ENCODE measurements around the gene UBE2QL1.

Gene UBE2QL1

GRCh38 chr5:6455571-6456200, 7.0 kb downstream of the UBE2QL1 start:
- Mint-ChIP-seq H3K9me3 (no peaks in the 10 kb centered on the region), H3K36me3 (ENCODE audit: low read depth) (no peaks in the 10 kb centered on the region), H3K4me1 (ENCODE audit: low read depth) (no peaks in the 10 kb centered on the region), H3K27ac (no peak overlapping the region), H3K4me3 (no peak overlapping the region), H3K27me3 (ENCODE audit: low read depth) (peaks cover 42% of the 10 kb centered on the region)

- no peak overlapping the region for H3K4me3 Mint-ChIP-seq
- no peaks in the 10 kb centered on the region for H3K9me3 Mint-ChIP-seq
- peaks cover 30% of the 10 kb centered on the region for H3K27me3 Mint-ChIP-seq (ENCODE audit: low read depth)
- H3K4me1 Mint-ChIP-seq (ENCODE audit: low read depth) = no peaks in the 10 kb centered on the region
- H3K27ac Mint-ChIP-seq = no peak overlapping the region
- no peaks in the 10 kb centered on the region for H3K36me3 Mint-ChIP-seq (ENCODE audit: low read depth)
Observed at GRCh38 chr5:6456766-6457370, 8.2 kb downstream of the UBE2QL1 start.

DNA sequence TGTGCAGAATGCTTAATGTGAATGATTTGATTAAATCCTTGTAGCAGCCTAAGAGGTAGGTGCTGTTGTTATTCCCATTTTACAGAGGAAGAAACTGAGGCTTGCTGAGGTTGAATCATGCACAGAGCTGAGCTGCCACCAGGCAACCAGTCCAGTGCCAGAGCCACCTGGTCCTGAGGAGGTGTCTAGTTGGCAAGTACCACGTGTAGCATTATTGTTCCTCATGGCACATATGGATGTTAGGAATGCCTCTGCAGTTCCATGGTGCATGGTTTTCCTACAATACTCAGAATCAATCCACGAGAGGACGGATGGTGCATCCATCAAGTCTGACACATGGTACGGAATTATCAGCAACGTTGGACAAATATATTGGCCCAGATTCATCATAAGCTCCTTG, 8.9 kb downstream of the UBE2QL1 start:
- H3K4me3 Mint-ChIP-seq = no peak overlapping the region
- no peaks in the 10 kb centered on the region for H3K9me3 Mint-ChIP-seq
- no peak overlapping the region for H3K27ac Mint-ChIP-seq
- H3K27me3 Mint-ChIP-seq (ENCODE audit: low read depth) = peaks cover 25% of the 10 kb centered on the region
- no peaks in the 10 kb centered on the region for H3K36me3 Mint-ChIP-seq (ENCODE audit: low read depth)
- no peaks in the 10 kb centered on the region for H3K4me1 Mint-ChIP-seq (ENCODE audit: low read depth)

DNA sequence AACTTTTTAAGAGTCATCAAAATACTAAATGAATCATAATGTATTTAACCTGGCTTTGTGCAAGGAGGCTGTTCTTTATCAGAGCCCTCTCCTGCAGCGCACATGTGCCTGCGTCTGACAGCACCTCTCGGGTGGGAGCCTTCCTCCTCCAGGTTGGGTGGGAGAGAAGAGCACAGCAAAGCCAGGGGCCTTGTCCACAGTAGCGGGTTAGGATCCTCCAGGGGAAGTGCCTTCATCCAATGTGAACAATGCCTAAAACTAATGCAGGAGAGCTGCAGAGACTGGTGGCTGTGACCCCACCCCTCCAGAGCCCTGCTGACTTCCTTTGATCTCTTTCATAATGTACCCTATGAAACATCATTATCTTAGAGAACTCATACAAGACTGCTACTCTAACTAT, 10.2 kb downstream of the UBE2QL1 start:
- Mint-ChIP-seq H3K27ac (no peak overlapping the region), H3K27me3 (ENCODE audit: low read depth) (peaks cover 22% of the 10 kb centered on the region)

DNA sequence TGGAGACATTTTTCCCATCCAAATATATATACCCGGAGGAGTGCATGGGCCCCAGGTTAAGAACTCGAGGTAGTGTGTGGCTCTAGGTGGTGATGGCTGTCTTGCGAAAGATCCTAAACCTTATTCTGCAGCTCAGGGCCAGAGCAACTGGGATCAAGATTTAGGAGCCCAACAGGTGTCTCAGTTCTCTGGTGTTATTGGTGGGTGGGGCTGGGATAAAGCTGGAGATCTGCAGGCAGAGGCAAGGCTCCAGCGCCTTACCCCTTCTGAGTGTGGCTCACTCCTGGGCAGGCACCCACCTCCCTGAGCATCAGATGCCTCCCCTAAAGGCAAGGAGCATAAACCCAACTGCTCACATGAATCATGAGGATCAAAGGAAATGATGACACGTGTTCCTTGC, 11.2 kb downstream of the UBE2QL1 start:
- Mint-ChIP-seq H3K27ac (no peak overlapping the region), H3K4me3 (no peak overlapping the region), H3K27me3 (ENCODE audit: low read depth) (peaks cover 27% of the 10 kb centered on the region), H3K9me3 (no peaks in the 10 kb centered on the region), H3K4me1 (ENCODE audit: low read depth) (no peaks in the 10 kb centered on the region), H3K36me3 (ENCODE audit: low read depth) (no peaks in the 10 kb centered on the region)

More for the DNA sequence above, 10.2 kb downstream of the UBE2QL1 start:
- H3K36me3 Mint-ChIP-seq (ENCODE audit: low read depth) = no peaks in the 10 kb centered on the region
- H3K4me3 Mint-ChIP-seq = no peak overlapping the region
- no peaks in the 10 kb centered on the region for H3K9me3 Mint-ChIP-seq
- H3K4me1 Mint-ChIP-seq (ENCODE audit: low read depth) = no peaks in the 10 kb centered on the region

- Mint-ChIP-seq H3K4me3 (no peak overlapping the region), H3K9me3 (no peaks in the 10 kb centered on the region), H3K27me3 (ENCODE audit: low read depth) (peaks cover 24% of the 10 kb centered on the region), H3K36me3 (ENCODE audit: low read depth) (no peaks in the 10 kb centered on the region), H3K4me1 (ENCODE audit: low read depth) (no peaks in the 10 kb centered on the region), H3K27ac (no peak overlapping the region)
Observed at GRCh38 chr5:6461006-6461405, 12.3 kb downstream of the UBE2QL1 start.

DNA sequence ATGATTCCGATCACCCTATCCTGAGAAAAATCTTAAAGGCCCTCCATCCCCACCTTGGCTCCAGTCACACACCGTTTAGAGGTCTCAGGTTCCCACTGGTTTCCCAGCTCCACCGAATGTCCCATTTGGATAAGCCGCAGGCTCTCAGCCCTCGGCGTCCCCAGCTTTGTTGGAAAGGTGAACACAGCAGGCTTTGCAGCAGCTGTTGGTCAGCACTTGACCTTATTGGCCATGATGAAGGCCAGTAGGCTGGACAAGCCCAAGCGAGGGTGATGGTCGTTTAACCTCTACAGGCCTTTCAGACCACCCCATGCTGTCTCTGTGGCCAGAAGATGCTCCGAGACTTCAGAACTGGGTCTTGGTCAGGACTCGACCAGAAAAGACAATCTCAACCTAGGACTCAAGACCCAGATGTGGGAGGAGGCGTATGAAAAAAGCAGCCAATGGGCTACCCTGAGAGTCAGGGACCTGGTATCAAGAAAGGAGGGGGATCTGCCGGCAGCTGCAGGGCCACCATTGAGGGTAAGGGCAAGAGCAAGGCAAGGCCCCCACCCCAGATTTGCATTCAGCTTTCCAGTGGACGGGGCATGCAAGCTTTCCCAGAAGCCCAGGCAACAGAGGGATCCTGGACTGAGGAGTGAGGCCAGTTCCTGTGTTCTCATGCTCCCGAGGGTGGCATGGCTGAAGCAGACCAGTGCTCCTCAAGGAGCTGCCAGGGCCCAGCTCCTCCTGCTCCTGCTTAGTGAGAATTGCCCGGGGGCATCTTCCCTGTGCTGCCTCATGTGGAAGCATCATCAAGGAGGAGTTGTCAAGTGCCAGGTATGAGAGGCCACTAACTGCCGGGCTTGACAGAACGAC, 13.4 kb downstream of the UBE2QL1 start:
- no peak overlapping the region for H3K4me3 Mint-ChIP-seq
- H3K9me3 Mint-ChIP-seq = no peaks in the 10 kb centered on the region
- no peaks in the 10 kb centered on the region for H3K36me3 Mint-ChIP-seq (ENCODE audit: low read depth)
- peaks cover 17% of the 10 kb centered on the region for H3K27me3 Mint-ChIP-seq (ENCODE audit: low read depth)
- no peak overlapping the region for H3K27ac Mint-ChIP-seq
- H3K4me1 Mint-ChIP-seq (ENCODE audit: low read depth) = no peaks in the 10 kb centered on the region

DNA sequence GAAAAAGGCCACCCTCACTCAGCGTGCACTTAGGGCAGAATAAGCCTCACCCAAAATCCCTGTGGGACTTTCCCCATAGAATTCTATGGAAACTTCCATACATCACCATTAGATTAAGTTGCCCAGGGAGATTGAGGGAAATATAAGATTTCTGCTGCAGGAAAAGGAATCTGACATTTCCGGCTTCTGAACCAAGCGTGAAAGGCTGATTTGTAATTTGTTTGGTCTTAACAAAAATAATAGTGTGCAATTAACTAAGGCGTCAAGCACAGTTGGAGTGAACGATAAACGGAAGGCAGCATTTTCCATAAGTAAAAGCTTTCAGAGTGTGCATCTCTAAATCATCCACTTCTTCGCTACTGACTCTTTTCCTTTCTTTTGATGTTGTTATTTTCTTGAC, 14.0 kb downstream of the UBE2QL1 start:
- H3K9me3 Mint-ChIP-seq = no peaks in the 10 kb centered on the region
- no peaks in the 10 kb centered on the region for H3K4me1 Mint-ChIP-seq (ENCODE audit: low read depth)
- peaks cover 11% of the 10 kb centered on the region for H3K27me3 Mint-ChIP-seq (ENCODE audit: low read depth)
- no peak overlapping the region for H3K27ac Mint-ChIP-seq
- no peaks in the 10 kb centered on the region for H3K36me3 Mint-ChIP-seq (ENCODE audit: low read depth)
- no peak overlapping the region for H3K4me3 Mint-ChIP-seq

DNA sequence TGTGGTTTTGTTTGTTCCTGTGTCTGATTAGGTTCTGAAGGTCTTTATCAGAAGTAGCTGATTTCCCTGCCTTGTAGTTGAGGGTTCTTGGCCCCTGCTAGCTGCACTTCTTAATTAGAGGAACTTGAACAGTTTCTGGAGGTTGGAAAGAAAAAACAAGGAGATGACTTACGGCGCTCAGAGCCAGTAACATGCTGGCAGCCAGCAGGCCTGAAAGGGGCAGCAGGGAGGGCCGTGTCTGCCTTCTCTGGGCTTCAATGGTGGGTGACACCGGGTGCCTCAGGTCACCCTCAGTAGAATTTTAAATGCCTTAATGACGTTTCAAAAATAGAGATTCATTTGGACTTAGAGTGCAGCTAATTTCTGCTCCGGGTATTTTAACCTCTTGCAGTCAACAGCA, 15.8 kb downstream of the UBE2QL1 start:
- Mint-ChIP-seq H3K27ac (no peak overlapping the region), H3K27me3 (ENCODE audit: low read depth) (peaks cover 12% of the 10 kb centered on the region), H3K4me3 (no peak overlapping the region), H3K4me1 (ENCODE audit: low read depth) (no peaks in the 10 kb centered on the region), H3K9me3 (no peaks in the 10 kb centered on the region), H3K36me3 (ENCODE audit: low read depth) (no peaks in the 10 kb centered on the region)

GRCh38 chr5:6465831-6466790, 17.5 kb downstream of the UBE2QL1 start:
- Mint-ChIP-seq H3K4me3 (no peak overlapping the region), H3K36me3 (ENCODE audit: low read depth) (no peaks in the 10 kb centered on the region), H3K9me3 (no peaks in the 10 kb centered on the region), H3K27me3 (ENCODE audit: low read depth) (peaks cover 12% of the 10 kb centered on the region), H3K4me1 (ENCODE audit: low read depth) (no peaks in the 10 kb centered on the region), H3K27ac (no peak overlapping the region)

- H3K4me3 Mint-ChIP-seq = no peak overlapping the region
- H3K27me3 Mint-ChIP-seq (ENCODE audit: low read depth) = peaks cover 12% of the 10 kb centered on the region
- H3K36me3 Mint-ChIP-seq (ENCODE audit: low read depth) = no peaks in the 10 kb centered on the region
- H3K9me3 Mint-ChIP-seq = no peaks in the 10 kb centered on the region
- no peaks in the 10 kb centered on the region for H3K4me1 Mint-ChIP-seq (ENCODE audit: low read depth)
- H3K27ac Mint-ChIP-seq = no peak overlapping the region
Observed at GRCh38 chr5:6466975-6467567, 18.4 kb downstream of the UBE2QL1 start.

DNA sequence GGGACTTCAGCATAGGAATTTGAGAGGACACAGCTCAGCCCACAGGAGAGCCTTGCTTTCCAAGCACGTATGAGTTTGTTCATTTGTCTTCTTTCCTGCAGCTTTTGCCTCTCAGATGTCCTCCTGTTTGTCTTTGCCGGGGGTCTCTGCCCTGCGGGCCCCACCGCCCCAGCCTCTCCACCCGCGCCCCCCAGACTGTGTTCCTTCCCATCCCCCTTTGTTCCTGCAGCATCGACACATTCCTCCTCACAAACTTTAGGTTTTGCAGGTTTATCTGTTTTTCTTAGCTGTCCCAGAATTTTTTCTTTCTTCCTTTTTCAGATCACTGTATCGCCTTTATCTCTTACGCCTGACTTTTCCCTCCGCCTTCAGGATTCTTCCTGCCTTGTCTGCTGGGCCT, 18.9 kb downstream of the UBE2QL1 start:
- no peak overlapping the region for H3K27ac Mint-ChIP-seq

GRCh38 chr5:6468104-6468503, 19.4 kb downstream of the UBE2QL1 start:
- H3K27ac Mint-ChIP-seq = no peak overlapping the region
- H3K4me3 Mint-ChIP-seq = no peak overlapping the region
- H3K4me1 Mint-ChIP-seq (ENCODE audit: low read depth) = no peaks in the 10 kb centered on the region
- H3K27me3 Mint-ChIP-seq (ENCODE audit: low read depth) = peaks cover 17% of the 10 kb centered on the region
- H3K36me3 Mint-ChIP-seq (ENCODE audit: low read depth) = no peaks in the 10 kb centered on the region
- no peaks in the 10 kb centered on the region for H3K9me3 Mint-ChIP-seq

More for the DNA sequence above, 18.9 kb downstream of the UBE2QL1 start:
- H3K4me3 Mint-ChIP-seq = no peak overlapping the region
- no peaks in the 10 kb centered on the region for H3K9me3 Mint-ChIP-seq
- H3K4me1 Mint-ChIP-seq (ENCODE audit: low read depth) = no peaks in the 10 kb centered on the region
- peaks cover 12% of the 10 kb centered on the region for H3K27me3 Mint-ChIP-seq (ENCODE audit: low read depth)
- H3K36me3 Mint-ChIP-seq (ENCODE audit: low read depth) = no peaks in the 10 kb centered on the region

GRCh38 chr5:6468870-6469269, 20.2 kb downstream of the UBE2QL1 start:
- Mint-ChIP-seq H3K4me1 (ENCODE audit: low read depth) (no peaks in the 10 kb centered on the region), H3K9me3 (no peaks in the 10 kb centered on the region), H3K27me3 (ENCODE audit: low read depth) (peaks cover 18% of the 10 kb centered on the region), H3K27ac (no peak overlapping the region), H3K4me3 (no peak overlapping the region), H3K36me3 (ENCODE audit: low read depth) (no peaks in the 10 kb centered on the region)
